Vagina (tissue), 2 donors: ENCODE data around the gene DBNDD2.

Source experiments
- CTCF ChIP-seq, 3 experiments: fragments of 450-650 bp in 2 of 3; fragments of 200-600 bp in 1 of 3; sonication (generic) in 1 of 3; IDR thresholded peaks; one replicate each; pipeline ENCODE4 v1.5.1; 2017 to 2019; ENCODE audit warnings: antibody characterized with exemption in 3 of 3, mild to moderate bottlenecking in 2 of 3, moderate library complexity in 2 of 3
- POLR2AphosphoS5 ChIP-seq, 2 donors: sonication (generic); formaldehyde crosslinking; IDR thresholded peaks; one replicate each; pipeline ENCODE4 v1.9.0; 2017; ENCODE audit warnings: antibody characterized with exemption in 2 of 2, mild to moderate bottlenecking in 2 of 2, low read depth in 1 of 2; ENCODE audit not compliant: insufficient read depth in 1 of 2

DNA sequence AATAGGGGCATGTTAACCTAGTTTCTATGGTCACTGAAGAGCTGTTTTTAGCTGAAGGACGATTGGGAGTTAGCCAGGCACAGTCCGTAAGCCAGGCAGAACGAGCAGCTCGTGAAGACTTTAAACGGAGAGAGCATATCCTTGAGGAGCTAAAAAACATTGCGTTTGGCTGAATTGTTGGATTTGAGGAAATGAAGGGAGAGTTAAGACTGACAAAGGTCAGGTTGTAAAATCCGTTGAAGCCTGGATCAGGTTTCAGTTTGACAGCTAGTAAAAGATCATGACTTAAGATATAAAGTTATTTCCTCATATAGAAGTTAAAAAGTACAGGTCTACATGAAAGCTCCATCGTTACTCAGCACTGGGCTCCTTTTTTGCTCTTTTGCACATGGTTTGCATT is 2.8 kb downstream of the DBNDD2 start:
- peak in 1 of 2 donors; percentile 31 for TF ChIP-seq POLR2AphosphoS5 (IDR thresholded peaks at IDR 0.05; ENCODE audit: insufficient read depth in 1 of 2, low read depth in 1 of 2)
- no peak for TF ChIP-seq CTCF (IDR thresholded peaks at IDR 0.05)
